GM18873 (cell line): ENCODE results near the gene NUDT4.
"Not testable (repeated sequence)": the region's sequence is repeated elsewhere in the genome, so short reads cannot be mapped to it uniquely, and the experiment has no call there.

ENCODE experiments used
- ATAC-seq: cut with Tn5 transposase; IDR thresholded peaks from one replicate; pipeline ENCODE4 v1.9.1; 2021; ENCODE audit warnings: mild to moderate bottlenecking, moderate library complexity, moderate number of reproducible peaks; ENCODE audit not compliant: unreplicated experiment, low FRiP score

The NUDT4 gene

DNA sequence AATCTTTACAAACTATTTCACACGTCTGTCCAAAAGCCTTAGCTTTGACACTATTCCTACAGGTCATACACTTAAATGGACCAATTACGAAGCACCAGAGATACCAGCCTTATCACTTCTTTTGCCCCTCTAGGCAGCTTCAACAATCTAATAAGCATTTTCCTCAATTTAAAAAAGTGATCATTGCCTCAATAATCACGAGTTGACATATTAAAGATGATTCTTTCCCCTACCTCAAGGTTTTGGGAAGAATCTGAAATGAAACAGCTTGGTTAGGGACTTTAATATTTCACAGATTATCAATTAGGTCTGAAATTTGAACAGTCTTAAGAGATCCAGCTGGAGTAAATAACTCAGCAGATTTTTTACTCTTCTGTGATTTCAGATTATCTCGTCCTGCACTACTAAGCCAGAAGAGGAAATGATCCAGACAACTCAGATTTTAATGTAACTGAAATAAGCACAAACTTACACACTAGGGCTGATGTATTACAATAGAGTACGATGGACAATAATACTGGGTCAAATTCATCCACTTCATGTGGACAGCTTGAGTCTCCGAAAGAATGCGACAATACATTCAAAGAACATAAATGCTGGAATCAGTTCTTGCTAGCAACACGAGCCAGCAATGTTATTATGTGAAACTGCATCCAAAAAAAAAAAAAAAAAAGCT lies 48.1 kb downstream of the NUDT4 start:
- no peak for ATAC-seq

DNA sequence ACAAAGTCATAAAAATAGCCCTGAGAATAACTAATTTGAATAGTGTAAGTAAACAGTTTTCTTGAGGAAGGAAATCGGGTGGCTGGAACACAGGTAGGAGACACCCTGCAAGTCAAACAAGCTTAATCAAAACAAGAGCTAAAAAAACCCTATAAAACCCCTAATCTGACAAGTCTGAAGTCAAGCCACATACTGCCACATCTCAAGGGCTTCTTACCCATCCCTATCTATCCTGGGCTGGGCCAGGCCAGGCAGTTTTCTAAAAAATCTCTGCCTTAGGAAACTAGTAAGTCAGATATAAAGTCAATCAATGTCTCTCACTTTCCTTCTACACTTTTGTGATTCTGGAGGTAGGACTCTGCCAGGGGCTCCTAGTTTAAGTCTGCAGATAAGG lies 48.7 kb downstream of the NUDT4 start:
- ATAC-seq, result no peak

DNA sequence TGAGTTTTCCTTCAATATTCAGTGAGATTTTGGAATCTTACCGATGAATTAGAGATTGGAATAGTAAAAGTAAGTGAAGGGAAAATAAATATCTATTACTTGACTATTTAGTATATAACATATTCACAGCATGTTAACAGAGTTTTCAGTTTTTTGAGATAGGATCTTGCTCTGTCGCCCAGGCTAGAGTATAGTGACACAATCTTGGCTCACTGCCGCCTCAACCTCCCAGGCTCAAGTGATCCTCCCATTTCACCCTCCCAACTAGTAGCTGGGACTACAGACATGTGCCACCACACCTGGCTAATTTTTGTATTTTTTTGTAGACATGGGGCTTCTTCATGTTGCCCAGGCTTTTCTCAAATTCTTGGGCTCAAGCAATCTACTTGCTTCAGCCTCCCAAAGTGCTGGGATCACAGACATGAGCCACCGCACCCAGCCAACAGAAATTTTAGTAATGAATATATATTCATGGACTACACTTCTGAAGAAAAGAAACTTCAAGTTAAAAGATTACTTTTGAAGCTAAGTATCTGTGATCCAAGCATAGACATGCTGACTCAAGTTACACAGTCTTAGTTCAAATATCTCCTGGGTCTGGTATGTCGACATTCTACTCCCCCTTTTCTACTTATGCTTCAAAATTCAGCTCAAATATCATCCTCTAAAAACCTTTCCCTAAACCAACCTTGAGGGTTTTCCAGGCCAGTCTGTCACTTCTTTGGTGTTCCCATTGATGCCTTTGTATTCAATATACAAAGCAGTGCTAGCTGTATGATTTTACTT lies 50.2 kb downstream of the NUDT4 start:
- ATAC-seq, result no peak

DNA sequence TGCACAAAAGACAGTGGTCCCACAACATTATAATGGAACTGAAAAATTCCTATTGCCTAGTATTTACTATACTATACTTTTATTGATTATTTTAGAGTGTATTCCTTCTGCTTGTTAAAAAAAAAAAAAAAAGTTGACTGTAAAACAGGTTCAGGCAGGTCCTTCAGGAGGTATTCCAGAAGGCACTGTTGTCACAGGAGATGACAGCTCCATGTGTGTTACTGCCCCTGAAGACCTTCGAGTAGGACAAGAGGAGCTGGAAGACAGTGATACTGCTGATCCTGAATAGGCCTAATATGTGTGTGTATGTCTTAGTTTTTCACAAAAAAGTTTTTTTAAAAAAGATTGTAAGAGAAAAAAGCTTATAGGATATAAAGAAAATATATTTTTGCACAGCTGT lies 51.7 kb downstream of the NUDT4 start:
- no peak for ATAC-seq

DNA sequence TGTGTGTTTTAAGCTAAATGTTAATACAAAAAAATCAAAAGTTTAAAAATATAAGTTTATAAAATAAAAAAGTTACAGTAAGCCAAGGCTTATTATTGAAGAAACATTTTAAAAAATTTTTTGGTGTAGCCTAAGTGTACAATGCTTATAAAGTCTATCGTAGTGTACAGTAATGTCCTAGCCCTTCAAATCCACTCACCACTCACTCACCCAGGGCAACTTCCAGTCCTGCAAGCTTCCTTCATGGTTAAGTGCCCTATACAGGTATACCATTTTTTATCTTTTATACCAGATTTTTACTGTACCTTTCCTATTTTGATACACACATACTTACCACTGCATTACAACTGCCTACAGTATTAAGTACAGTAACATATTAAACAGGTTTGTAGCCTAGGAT lies 52.1 kb downstream of the NUDT4 start:
- ATAC-seq, result no peak

DNA sequence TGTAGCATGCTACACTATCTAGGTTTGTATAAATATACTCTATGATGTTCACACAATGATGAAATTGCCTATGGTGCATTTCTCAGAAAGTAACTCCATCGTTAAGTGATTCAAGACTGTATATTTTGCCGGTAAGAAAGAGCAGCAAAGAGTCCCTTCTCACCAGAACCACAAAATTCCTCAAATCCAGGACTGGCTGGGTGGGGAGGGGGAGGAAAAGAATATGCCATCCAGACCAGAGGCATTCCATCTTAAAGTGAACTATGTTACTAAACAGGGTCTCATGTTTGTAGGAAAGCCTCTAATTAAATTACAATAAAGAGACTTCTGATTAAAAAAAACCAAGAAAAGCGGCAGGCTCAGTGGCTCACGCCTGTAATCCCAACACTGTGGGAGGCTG lies 52.6 kb downstream of the NUDT4 start:
- ATAC-seq, result no peak

DNA sequence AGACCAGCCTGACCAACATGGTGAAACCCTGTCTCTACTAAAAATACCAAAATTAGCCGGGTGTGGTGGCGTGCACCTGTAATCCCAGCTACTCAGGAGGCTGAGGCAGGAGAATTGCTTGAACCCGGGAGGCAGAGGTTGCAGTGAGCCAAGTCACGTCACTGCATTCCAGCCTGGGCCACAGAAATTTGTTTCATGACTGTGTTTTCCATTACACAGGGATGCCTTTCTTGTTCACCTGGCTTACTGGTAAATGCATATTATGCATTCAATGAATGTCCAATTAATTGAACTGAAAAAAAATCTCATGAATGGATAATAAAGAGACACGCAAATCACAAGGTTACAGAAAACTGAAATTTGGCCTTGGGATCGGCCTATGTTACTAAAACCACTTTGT lies 54.3 kb downstream of the NUDT4 start:
- not testable (repeated sequence) for ATAC-seq

DNA sequence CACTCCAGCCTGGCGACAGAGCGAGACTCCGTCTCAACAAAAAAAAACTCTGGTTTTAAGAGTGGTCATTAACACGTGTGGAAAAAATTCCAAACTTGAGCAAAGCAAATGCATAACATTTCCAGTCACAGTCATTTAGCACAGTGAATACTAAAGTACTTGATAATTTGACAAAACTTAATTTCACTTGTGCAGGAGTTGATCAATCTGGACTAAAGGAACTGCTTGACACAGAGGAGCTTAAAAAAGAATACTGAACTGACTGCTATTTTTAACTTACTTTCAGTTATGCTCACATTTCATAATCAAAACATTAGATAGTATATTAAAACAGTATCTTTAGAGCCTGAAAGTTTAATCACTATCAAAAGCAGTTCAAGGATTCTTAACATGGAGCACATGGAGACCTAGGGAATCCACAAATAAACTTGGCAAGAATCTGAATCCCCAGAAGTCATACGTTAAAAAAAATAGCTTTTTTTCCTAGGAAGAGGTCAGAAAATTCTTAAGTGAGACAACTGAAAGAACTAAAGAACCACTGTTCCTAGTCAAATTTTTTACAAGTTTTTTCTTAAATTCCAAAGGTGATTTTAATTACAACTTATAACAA lies 56.6 kb downstream of the NUDT4 start:
- ATAC-seq, result no peak

DNA sequence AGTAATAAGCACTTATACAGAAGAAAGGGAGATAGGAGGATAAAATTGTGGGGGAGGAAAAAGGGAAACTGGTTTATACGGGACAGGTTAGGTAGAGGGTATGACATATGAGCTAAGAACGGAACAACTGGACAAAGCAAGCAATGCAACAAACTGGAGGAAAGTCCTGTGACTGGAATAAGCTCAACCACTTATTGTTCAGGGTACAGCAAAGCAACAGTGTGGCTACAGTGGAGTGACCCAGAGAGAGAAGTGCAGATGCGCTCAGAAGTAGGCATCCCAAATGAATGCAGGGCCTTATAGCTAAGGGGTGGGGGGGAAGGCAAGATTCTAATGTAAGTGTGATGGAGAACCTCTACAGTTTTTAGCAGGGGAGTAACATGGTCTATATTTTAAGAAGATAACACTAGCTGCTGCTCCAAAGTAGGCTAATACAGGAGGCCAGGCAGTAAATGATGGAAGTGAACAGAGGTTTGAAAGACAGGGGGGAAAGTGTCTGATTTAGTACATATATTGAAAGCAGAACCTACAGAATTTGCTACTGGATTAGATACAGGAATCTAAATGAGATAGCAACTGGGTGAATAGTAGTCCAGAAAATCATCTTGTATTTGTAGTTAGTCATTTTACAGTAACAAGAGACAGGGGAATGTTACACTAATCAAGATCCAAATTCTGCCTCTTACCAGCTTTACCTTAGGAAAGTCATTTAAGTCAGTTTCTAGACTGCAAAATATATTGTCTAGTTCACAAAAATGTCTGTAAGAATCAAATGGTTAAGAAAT lies 60.7 kb downstream of the NUDT4 start:
- ATAC-seq, result no peak

DNA sequence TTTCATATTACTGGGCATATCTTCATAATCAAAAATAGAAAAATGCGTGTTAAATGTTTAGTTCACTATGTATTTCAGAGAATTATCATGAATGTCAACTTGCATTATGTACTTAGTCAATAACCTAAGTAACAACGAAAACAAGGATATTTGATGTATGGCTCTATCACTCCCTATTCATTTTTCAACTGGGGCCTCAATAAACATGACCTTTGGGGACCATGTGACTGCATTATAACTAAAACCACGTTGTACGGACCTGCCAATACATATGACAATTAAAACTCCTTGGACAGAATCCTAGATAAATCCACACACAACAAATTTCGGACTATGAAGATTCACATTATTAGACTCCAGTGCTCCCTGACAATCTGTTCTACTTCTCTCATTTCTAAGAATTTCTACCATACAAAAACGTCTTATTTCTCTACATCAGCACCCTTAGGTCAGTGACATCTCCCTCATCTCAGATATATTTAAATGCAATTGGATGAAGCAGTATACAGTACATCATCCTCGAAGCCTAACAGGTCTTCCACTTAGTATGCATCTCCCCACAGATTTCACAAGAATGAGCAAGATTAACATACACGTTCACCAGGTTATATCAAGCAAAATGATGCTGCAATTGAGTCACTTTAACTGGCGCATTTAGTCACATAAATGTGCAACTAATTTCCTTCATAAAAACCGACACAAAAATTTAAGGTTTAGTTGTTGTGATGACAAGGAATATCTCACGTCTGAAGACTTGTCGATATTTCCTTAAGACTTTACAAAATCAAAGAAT lies 62.5 kb downstream of the NUDT4 start:
- ATAC-seq, result no peak

DNA sequence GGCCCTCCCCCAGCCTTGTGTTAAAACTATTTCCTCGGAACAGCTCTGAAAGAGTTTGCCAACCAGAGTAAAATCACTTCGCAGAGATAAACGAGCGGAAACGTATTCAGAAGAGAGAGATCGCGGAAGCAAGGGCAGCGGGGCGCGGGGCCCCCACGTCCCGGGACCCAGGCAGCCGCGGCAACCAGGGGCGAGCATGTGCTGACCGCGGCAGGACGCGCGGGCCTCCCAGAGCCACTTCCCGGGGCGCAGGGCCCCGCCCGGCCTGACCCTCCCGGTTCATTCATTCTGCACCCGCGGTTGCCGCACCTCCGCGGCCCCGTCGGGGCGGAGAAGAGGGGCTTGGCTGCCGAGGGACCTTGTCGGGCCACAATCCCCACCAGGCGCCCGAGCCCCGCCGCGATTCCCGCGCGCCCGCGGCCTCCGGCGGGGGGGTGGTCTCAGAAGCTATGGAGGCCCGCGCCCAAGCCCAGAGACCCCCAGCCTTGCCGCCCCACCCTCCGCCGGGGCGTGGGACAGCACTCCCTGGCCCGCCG lies 63.4 kb downstream of the NUDT4 start:
- ATAC-seq, result no peak

DNA sequence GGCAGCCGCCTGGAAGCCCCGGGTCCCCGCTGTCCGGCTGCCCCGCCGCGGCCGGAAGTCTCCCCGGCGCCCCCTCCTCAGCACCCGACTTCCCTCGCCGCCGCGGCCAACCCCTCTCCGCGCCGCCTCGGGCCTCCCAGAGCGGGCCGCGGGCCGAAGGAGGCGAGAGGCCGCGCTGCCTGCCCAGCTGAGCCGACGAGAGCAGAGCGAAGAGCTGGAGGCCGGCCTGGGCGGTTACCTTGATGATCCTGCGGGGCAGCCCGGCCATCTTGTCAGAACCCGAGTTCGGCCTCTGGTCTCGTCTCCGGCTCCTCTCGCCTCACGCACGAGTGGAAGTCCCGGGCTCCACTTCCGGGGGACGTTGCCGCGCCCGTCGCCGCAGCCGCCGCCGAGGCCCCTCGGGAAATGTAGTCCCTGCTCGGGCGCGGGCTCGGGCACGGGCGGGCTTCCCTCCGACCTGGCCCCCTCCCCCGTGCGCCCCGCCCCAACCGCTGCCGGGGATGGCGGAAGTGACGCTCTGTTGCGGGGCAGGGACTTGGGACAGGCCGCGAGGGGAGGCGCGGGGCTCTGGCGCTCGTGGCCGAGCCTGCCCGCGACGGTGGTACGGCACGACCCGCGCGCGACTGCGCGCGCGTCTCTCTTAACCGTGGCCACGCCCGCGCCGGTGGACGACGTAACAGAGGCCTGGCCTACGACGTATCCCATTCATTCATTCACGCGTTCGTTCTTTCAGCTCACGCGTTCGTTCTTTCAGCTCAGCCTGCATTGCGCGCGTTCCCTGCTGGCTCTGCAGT lies 64.1 kb downstream of the NUDT4 start, which contains the start of gene UBE2N:
Gene UBE2N (minus strand): TSS at position 331 of the 794 bp plus-strand sequence. CDS start 63 bp downstream, at position 268.
- ATAC-seq, result peak; percentile 66

DNA sequence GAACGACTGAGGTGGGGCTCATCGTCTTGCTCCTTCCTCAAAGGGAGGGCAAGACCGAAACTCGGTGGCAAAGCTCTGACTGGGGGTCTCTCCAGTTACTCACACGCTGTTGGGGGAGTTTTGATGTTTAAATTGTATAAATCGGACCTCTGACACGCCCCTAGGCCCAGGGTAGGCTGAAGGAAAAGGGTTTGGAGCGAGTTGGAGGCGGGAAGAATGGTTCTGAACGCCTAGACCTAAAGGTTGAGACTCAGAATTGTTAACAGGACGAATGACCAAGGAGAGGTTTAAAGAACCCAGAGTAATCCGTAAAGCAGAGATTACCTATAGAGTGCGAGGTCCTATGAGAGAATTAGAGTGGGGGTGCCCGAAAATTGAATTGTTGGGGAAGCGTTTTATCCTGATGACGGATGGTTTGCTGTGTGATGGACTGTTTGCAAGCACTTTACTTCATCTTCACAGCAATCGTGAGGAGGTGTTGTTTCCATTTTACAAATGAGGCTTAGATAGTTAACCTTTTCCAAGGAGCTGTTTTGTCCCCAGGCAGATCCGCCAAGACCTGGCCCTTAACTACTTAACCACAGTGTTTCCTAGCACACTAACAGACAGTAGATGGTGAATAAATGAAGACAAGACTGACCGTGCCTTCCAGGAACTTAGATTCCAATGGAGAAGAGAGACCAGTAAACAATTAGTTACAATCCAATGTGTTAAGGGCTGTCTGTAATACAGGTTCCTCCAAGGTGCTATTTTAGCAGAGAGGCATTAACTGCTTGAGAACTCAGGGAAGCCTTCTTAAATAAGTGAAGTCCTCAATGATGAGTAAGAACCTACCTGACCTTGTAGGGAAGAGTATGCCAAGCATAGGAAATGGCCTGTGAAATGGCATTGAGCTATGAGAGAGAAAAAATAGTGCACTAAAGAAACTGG lies 65.0 kb downstream of the NUDT4 start:
- no peak for ATAC-seq

DNA sequence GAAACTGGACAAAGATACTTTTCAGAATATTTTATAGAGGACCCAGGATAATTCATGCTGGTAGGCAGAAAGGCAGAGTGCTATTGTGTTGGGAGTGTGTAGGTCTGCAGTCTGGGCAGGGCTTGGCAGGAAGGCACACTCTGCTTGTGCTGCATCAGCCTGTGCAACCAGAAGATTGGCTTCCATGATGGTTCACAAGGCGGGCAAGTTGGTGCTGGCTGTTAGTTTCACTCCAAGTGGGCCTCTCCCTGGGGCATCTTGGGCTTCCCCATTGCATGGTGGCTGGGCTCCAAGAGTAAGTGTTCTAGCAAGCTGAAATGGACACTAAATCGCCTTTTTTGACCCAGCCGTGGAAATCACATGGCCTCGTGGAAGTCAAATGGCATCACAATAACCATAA lies 65.9 kb downstream of the NUDT4 start:
- ATAC-seq, result no peak

DNA sequence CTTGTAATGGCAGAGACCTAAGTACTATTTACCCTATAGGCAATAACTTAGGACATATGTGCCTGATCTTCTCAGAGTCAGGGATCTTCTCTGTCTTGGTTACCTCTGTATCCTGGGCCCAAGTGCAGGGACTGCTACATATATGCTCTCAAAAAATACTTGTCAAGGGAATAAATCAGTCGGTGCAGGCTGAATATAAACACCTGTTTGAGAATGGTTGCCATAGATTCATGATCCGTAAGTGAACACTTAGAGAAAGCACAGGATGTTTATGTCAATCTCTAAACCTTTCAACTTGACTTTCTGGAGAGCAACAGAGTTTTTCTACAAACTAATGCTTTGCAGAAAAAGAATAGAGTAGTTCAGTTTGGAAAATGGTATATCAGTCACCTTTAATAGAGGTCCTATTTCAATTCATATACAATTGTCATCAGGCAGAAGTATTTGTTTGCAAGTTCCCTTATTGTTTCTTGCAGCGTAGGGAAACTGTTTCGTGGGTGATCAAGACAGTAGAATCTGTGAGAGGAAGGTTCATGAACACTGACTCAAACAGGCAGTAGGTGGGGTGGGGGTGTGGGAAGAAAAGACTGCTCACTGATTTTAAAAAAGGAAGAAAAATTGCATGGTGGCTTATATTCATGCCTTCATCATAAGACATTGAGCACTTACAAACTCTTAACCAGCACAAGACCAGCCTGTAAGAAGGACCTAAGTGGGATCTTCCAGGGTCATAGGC lies 70.0 kb downstream of the NUDT4 start:
- ATAC-seq, result no peak

DNA sequence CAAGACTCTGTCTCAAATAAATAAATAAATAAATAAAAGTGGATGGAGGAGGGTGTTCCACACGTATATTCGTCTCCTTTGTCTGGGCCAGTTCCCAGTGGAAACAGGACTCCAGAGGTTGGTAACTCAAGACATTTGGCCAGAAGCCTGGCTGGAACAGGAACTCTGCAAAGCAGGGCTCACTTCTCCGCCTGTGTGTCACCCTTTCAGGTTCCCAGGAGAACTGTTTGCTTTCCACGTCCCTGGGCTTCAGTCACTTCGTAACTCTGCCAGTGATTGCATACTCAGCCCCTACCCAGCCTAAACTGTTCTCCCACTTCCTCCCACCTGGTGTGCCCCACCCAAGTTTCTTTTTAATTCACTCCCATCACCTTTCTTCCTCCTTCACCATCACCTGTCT lies 71.1 kb downstream of the NUDT4 start:
- ATAC-seq, result no peak

DNA sequence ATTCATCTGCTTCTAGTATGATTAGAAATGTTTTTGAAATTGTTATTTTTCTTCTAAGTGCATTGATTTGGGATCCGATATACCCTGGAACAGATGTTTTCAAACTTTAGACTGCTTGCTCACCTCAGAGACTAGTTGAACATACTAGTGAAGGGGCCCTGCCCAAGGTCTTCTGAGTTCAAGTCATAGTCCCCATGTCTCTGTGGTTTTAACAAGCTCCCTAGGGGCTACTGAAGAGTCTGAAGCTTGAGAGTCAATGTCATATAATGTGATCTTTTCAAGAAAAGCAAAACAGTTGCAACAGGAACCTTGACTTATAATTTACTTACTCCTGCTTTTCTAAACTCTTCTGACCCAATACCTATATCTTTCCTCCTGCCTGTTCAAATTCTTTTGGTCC lies 71.6 kb downstream of the NUDT4 start:
- peak; percentile 81 for ATAC-seq
